BLaER1 (cell line): ENCODE data around the gene C1orf159.
A peak's percentile ranks its signal among the peaks of the same experiment; 100 is the strongest.
"Not testable (repeated sequence)": the region's sequence is repeated elsewhere in the genome, so short reads cannot be mapped to it uniquely, and the experiment has no call there.

ENCODE experiments used
- H3K27ac ChIP-seq: shearing (Covaris generic); formaldehyde crosslinking; 2 replicates; pipeline ENCODE4 v1.8.1; 2022
- H3K27me3 ChIP-seq: shearing (Covaris generic); formaldehyde crosslinking; 2 replicates; pipeline ENCODE4 v1.8.1; 2022
- H3K36me3 ChIP-seq: shearing (Covaris generic); formaldehyde crosslinking; 2 replicates; pipeline ENCODE4 v1.8.1; 2022
- H3K4me1 ChIP-seq: shearing (Covaris generic); formaldehyde crosslinking; 2 replicates; pipeline ENCODE4 v1.8.1; 2022
- H3K4me2 ChIP-seq: shearing (Covaris generic); formaldehyde crosslinking; 2 replicates; pipeline ENCODE4 v1.8.1; 2022
- H3K4me3 ChIP-seq: shearing (Covaris generic); formaldehyde crosslinking; 2 replicates; pipeline ENCODE4 v1.8.1; 2022
- H3K9ac ChIP-seq: shearing (Covaris generic); formaldehyde crosslinking; 2 replicates; pipeline ENCODE4 v1.8.1; 2022
- H3K9me3 ChIP-seq: shearing (Covaris generic); formaldehyde crosslinking; 2 replicates; pipeline ENCODE4 v1.8.1; 2022
- H4K20me1 ChIP-seq: shearing (Covaris generic); formaldehyde crosslinking; 2 replicates; pipeline ENCODE4 v1.8.1; 2022
- Cebpa-rat ChIP-seq: shearing (Covaris generic); IDR thresholded peaks from 2 replicates; pipeline ENCODE4 v1.8.1; 2022

The C1orf159 gene

DNA sequence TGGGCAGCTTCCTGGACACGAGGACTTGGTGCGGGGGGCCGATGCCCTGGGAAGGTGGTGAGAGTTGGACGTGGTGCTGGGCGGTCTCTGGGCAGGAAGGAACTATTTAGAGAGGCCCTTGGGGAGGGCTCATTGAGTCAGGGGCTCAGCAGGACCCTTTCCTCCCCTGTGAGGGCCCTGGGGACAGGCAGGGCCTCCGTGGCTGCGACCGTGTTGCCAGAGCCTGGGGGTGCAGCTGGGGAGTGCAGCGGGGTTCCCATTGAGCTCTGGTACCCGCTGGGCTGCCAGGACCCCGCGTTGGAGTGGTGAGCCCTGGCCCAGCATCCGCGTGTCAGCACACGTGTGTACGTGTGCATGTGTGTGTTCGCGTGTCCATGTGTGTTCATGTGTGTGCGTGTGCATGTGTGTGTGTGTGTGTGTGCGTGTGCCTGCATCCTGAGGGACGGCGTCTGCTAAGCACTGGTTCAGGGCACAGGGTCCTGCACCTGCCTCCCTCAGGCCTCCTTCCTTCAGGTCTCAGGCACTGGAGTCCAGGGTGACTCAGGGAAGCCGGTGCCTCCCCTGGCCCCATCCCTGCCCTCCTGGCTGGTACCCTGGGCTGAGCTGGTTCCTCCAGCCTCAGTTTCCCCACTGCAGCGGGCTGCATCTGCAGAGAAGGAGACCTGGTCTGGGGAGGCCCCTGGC, 52.5 kb downstream of the C1orf159 start:
- Histone ChIP-seq H3K27me3 (peaks cover 69% of the 10 kb centered on the region), H3K9me3 (no peaks in the 10 kb centered on the region), H3K27ac (no peak overlapping the region), H3K4me3 (0 out of 2 replicates have a peak overlapping the region, but pooled peaks have one; percentile 20), H3K4me2 (peak overlapping the region; percentile 92), H3K36me3 (no peaks in the 10 kb centered on the region), H4K20me1 (peaks cover 57% of the 10 kb centered on the region), H3K9ac (0 out of 2 replicates have a peak overlapping the region, but pooled peaks have one; percentile 45), H3K4me1 (peaks cover 86% of the 10 kb centered on the region)
- TF ChIP-seq Cebpa-rat, result no peak

GRCh38 chr1:1062348-1063163, 53.3 kb downstream of the C1orf159 start:
- Histone ChIP-seq H3K27me3 (peaks cover 77% of the 10 kb centered on the region), H3K4me2 (peak overlapping the region; percentile 92), H3K9me3 (no peaks in the 10 kb centered on the region), H3K9ac (no peak overlapping the region), H3K36me3 (no peaks in the 10 kb centered on the region), H4K20me1 (peaks cover 57% of the 10 kb centered on the region), H3K27ac (no peak overlapping the region), H3K4me3 (0 out of 2 replicates have a peak overlapping the region, but pooled peaks have one; percentile 20), H3K4me1 (peaks cover 86% of the 10 kb centered on the region)
- no peak for TF ChIP-seq Cebpa-rat

DNA sequence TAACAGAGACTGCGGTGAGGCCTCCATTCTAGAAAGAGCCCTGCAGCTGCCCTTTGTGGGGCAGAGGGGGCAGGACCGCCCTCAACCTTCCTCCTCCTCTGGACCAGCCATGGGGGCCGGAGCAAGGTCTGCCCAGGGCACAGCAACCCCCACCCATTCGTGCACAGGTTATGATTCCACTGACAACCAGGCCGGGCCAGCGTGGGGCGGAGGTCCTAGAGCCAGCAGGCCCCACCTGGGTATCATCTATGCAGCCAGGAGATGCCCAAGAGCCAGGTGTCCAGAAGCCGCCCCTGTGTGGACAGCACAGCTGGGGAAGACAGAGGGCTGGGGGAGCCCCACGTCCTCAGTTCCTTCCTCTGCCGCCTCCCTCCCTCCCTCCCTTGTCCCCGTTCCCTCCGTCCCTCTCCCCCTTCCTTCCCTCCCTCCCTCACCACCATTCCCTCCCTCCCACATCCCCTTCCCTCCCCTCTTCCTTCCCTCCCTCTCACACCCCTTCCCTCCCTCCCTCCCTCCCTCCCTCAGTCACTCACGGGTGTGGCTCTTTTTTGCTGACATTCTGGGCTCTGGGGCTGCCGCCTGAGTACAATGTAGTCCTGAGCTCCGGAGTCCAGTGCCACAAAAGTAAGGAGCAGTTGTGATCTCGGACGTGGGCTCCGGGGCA, 54.1 kb downstream of the C1orf159 start:
- H3K36me3 ChIP-seq, result no peaks in the 10 kb centered on the region
- H4K20me1 ChIP-seq, result peaks cover 49% of the 10 kb centered on the region
- H3K9me3 ChIP-seq, result no peaks in the 10 kb centered on the region
- H3K4me1 ChIP-seq, result peaks cover 86% of the 10 kb centered on the region
- no peak overlapping the region for H3K27ac ChIP-seq
- H3K4me3 ChIP-seq, result no peak overlapping the region
- peak overlapping the region; percentile 92 for H3K4me2 ChIP-seq
- no peak overlapping the region for H3K9ac ChIP-seq
- TF ChIP-seq Cebpa-rat, result no peak
- peaks cover 79% of the 10 kb centered on the region for H3K27me3 ChIP-seq

DNA sequence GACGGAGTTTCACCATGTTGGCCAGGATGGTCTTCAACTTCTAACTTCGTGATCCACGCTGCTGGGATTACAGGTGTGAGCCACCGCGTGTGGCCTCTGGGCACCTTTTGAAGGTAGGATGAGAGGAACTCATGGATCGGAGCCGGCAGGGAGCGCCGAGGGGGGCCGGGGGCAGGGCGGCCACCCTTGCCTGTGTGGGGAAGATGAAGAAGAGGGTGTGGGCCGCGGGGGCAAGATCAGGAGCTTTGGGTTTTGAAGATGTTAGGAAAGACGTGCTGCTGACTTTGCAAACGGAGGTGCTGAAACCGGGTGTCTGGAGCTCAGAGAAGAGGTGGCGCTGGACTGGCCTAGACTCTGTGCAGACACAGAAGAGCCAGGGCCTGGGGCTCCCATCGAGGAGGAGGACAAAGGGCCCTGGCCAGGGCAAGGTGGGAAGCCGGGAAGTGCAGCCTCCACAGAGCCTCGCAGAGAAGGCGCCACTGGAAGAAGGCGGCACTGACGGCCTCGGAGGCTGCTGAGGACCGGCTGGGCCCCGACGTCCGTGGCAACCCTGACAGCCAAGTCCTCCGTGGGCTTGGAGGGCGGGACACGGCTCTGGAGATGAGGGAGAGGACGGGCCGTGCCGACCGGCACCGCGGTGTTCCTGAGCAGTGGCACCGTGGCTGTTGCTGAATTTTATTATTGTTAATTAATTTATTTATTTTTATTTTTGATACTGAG, 55.4 kb downstream of the C1orf159 start:
- Histone ChIP-seq H4K20me1 (peaks cover 44% of the 10 kb centered on the region), H3K4me3 (peak overlapping the region; percentile 70; the same call in 1 of the 2 replicates), H3K4me2 (peak overlapping the region; percentile 92), H3K4me1 (peaks cover 74% of the 10 kb centered on the region), H3K27me3 (peaks cover 76% of the 10 kb centered on the region), H3K27ac (no peak overlapping the region), H3K36me3 (peaks cover 2% of the 10 kb centered on the region; the same call in 1 of the 2 replicates), H3K9me3 (no peaks in the 10 kb centered on the region), H3K9ac (no peak overlapping the region)
- TF ChIP-seq Cebpa-rat, result no peak

DNA sequence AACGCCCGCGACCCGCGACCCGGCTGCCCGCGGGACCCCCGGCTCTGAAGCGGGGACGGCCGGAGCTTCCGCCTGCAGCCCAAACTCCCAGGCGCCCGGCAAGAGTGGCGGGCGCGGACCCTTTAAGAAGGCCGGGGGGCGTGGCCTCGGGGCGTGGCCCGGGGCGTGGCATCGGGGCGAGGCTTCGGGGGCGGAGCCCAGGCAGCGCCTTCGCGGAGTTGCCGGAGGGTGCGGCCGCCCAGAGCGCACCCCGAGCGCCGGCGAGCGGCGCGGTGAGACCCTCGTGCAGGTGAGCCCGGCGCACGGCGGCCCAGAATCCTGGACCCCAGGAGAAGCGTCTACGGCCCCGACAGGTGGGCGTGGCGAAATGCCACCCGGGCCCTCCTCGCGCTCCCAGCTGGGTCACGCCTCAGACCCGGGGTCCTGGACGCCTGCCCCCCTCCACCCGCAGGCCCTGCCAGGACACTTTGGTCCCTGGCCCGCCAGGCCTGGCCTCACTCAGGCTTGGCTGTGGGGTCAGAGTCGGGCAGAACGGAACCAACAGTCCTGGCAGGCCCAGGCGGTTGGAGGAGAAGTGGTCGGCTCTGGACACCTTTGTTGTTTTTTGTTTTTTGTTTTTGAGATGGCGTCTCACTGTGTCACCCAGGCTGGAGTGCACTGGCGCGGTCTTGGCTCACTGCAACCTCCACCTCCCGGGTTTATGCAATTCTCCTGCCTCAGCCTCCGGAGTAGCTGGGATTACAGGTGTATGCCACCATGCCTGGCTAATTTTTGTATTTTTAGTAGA, 56.2 kb downstream of the C1orf159 start:
- no peak for TF ChIP-seq Cebpa-rat
- Histone ChIP-seq H3K36me3 (peaks cover 10% of the 10 kb centered on the region), H3K27ac (no peak overlapping the region), H3K9me3 (no peaks in the 10 kb centered on the region), H3K4me2 (peak overlapping the region; percentile 92), H3K4me1 (peaks cover 71% of the 10 kb centered on the region), H4K20me1 (peaks cover 44% of the 10 kb centered on the region), H3K4me3 (peak overlapping the region; percentile 70), H3K9ac (peak overlapping the region; percentile 32; the same call in 1 of the 2 replicates), H3K27me3 (peaks cover 74% of the 10 kb centered on the region)

- H3K36me3 ChIP-seq, result peaks cover 16% of the 10 kb centered on the region
- peaks cover 68% of the 10 kb centered on the region for H3K27me3 ChIP-seq
- H3K4me3 ChIP-seq, result peak overlapping the region; percentile 70
- peaks cover 39% of the 10 kb centered on the region for H4K20me1 ChIP-seq
- peak overlapping the region; percentile 92 for H3K4me2 ChIP-seq
- no peak for TF ChIP-seq Cebpa-rat
- peaks cover 65% of the 10 kb centered on the region for H3K4me1 ChIP-seq
- no peak overlapping the region; the same call in 1 of the 2 replicates for H3K27ac ChIP-seq
- H3K9me3 ChIP-seq, result no peaks in the 10 kb centered on the region
- peak overlapping the region; percentile 32; the same call in 1 of the 2 replicates for H3K9ac ChIP-seq
Measured at GRCh38 chr1:1058921-1059493, 56.9 kb downstream of the C1orf159 start.

DNA sequence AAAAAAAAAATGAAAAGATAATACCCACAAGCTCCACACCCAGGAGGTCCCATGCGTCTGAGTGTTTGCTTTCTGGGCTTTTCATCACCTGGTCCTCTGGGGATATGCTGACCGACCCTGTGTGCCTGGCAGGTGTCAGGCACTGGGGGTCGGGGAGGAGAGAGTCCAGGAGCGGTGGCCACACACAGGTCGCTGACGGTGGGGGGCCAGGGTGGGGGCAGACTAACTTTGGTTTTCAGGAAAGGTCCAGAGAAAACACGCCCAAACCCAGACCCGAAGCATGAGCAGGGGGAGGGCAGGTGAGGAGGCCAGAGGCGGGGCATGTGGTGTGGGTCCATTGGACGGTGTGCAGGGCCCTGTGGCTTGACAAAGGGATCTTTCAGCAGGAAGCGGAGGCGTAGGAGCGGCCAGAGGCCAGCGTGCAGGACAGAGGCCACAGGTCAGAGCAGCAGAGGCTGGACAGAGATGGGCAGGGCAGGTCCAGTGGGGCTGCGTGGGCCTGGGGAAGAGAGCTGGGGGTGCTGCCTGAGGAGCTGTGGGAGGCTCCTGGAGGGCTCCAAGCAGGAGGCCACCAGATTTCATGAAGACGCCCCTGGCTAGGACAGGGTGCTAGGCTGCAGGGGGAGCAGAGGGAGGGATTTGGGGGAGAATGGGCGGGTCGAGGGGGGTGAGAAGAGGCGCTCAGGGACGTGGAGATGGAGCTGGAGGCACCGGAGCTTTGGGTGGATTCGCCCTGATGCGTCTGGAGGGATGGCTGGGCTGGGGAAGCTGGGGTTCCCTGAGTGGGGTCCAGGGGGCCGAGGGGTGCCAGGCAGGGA, 57.6 kb downstream of the C1orf159 start:
- H3K4me2 ChIP-seq, result peak overlapping the region; percentile 92
- H3K9ac ChIP-seq, result 0 out of 2 replicates have a peak overlapping the region, but pooled peaks have one; percentile 11
- no peaks in the 10 kb centered on the region for H3K9me3 ChIP-seq
- peaks cover 58% of the 10 kb centered on the region for H3K4me1 ChIP-seq
- peaks cover 23% of the 10 kb centered on the region for H3K36me3 ChIP-seq
- no peak overlapping the region; the same call in 1 of the 2 replicates for H3K27ac ChIP-seq
- H3K27me3 ChIP-seq, result peaks cover 63% of the 10 kb centered on the region
- H4K20me1 ChIP-seq, result peaks cover 38% of the 10 kb centered on the region
- peak overlapping the region; percentile 70 for H3K4me3 ChIP-seq
- TF ChIP-seq Cebpa-rat, result no peak

DNA sequence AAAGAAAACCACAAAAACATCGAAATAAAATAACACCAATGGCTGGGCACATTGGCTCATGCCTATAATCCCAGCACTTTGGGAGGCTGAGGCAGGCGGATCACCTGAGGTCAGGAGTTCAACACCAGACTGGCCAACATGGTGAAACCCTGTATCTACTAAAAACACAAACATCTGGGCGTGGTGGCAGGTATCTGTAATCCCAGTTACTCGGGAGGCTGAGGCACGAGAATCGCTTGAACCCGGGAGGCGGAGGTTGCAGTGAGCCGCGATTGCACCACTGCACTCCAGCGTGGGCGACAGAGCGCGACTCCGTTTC, 58.2 kb downstream of the C1orf159 start:
- peaks cover 32% of the 10 kb centered on the region for H4K20me1 ChIP-seq
- not testable (repeated sequence) for H3K27ac ChIP-seq
- H3K27me3 ChIP-seq, result peaks cover 57% of the 10 kb centered on the region

More for the DNA sequence above, 58.2 kb downstream of the C1orf159 start:
- Histone ChIP-seq H3K4me2 (peak overlapping the region; percentile 92), H3K36me3 (peaks cover 29% of the 10 kb centered on the region), H3K4me1 (peaks cover 52% of the 10 kb centered on the region)
- peak; percentile 75 for TF ChIP-seq Cebpa-rat
- H3K9me3 ChIP-seq, H3K4me3 ChIP-seq, H3K9ac ChIP-seq: not testable (repeated sequence)
